Amygdala (tissue), 56 donors: ENCODE data around the gene KRTAP4-8.
"Not testable (repeated sequence)": the region's sequence is repeated elsewhere in the genome, so short reads cannot be mapped to it uniquely, and the experiment has no call there.

Experiments used
- DNase-seq, 56 donors: peaks; one replicate each; lab custom pipeline; 2025; lab: John Stamatoyannopoulos, UW

Gene KRTAP4-8

DNA sequence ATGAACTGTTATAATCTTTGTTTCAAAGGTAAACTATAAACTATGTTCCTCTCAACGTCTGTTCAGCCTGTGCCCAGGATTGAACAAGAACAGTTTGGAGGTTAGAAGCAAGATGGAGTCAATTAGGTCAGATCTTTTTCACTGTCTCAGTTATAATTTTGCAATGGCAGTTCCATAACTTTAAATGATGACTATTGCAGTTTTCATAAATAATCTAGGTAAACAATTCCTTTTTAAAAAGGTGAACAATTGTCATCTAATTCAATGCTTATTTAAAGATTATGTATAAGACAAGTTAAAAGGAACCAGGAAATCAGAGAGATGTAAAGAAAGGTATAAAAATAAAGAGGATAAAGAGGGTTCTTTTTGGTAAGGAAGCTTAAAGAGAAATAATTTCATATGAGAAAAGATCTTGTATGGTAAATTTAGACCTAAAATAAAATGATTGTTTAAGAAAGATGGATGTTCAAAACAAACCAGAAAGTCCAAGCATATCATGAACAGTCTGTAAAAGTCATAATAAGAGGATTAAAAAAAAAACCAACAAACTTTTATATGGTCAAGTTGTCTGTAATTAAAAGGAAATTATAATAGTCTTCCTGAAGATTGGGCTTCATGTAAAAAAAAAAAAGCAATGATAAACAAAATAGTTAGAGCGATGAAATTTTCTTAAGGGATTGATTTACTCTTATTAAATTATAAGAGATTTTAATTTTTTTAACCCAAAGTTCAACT, 13.4 kb upstream of the KRTAP4-8 start:
- no peak for DNase-seq

DNA sequence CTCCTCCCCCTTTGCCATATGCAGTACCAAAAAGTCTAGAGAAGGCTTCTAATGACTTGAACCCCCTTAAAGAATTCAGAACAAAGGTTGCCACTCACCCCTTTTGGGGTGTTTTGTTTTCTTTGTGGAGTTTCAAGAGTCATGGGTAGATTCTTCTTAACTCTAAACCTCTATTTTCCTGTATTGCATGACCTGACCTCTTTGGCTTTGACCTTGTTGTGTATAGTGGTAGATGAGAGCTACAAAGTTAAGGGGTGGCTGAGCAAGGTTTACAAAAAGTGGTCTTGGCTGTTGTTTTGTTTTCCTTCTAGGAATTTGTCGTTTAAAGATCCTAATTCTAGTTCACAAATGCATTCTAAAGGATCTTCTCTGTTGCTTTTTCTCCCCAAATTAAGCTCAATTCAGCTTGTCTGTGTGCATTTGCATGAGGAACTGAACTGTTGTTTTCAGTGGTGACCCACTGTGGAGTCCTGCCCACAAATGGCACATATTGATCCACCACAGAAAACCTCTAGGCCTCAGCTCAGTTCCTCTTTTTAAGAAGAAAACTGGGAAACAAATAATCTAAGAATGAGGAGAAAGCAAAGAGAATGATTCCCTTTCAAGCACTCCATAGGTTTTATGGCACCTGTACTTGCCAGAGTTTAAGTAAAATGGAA, 10.9 kb upstream of the KRTAP4-8 start:
- DNase-seq = not testable (repeated sequence)

GRCh38 chr17:41107941-41108450, 10.1 kb upstream of the KRTAP4-8 start:
- DNase-seq = no peak

DNA sequence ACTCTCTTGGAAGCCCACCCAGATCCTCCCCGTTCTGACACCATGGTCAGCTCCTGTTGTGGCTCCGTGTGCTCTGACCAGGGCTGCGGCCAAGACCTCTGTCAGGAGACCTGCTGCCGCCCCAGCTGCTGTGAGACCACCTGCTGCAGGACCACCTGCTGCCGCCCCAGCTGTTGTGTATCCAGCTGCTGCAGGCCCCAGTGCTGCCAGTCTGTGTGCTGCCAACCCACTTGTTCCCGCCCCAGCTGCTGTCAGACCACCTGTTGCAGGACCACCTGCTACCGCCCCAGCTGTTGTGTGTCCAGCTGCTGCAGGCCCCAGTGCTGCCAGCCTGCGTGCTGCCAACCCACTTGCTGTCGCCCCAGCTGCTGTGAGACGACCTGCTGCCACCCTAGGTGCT, 7.4 kb upstream of the KRTAP4-8 start, which contains the start of gene KRTAP4-9:
KRTAP4-9 (plus strand) TSS at position 43 of the 400 bp plus-strand sequence; CDS start at position 43, 0 bp downstream.
- not testable (repeated sequence) for DNase-seq

GRCh38 chr17:41104386-41105038, 6.6 kb upstream of the KRTAP4-8 start:
- DNase-seq = not testable (repeated sequence)

- no peak for DNase-seq
These were observed 6.0 kb upstream of the KRTAP4-8 start for GRCh38 chr17:41103896-41104295.

DNA sequence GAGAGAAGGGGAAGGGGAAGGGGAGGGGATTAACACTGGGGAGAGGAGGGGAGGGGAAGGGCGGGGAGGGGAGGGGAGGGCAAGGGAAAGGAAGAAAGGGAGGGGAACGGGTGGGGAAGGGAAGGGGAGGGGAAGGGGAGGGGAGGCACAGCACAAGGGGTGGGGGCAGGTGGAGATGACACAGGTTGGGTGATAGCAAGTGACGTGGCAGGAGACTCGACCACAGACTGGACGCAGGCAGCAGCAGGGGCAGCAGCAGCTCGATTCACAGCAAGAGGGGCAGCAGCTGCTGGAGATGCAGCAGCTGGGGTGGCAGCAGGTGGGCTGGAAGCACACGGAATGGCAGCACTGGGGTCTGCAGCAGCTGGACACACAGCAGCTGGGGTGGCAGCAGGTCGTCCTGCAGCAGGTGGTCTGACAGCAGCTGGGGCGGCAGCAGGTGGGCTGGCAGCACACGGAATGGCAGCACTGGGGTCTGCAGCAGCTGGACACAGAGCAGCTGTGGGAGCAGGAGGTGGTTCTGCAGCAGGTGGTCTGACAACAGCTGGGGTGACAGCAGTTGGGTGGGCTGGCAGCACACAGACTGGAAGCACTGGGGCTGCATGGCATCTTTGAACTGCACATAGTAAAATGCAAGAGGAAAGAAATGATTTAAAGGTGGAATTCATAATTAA, 3.8 kb upstream of the KRTAP4-8 start, which contains the start of gene KRTAP4-16:
KRTAP4-16 (minus strand) TSS at position 624 of the 674 bp plus-strand sequence; CDS start at position 624, 0 bp downstream.
- DNase-seq = no peak

DNA sequence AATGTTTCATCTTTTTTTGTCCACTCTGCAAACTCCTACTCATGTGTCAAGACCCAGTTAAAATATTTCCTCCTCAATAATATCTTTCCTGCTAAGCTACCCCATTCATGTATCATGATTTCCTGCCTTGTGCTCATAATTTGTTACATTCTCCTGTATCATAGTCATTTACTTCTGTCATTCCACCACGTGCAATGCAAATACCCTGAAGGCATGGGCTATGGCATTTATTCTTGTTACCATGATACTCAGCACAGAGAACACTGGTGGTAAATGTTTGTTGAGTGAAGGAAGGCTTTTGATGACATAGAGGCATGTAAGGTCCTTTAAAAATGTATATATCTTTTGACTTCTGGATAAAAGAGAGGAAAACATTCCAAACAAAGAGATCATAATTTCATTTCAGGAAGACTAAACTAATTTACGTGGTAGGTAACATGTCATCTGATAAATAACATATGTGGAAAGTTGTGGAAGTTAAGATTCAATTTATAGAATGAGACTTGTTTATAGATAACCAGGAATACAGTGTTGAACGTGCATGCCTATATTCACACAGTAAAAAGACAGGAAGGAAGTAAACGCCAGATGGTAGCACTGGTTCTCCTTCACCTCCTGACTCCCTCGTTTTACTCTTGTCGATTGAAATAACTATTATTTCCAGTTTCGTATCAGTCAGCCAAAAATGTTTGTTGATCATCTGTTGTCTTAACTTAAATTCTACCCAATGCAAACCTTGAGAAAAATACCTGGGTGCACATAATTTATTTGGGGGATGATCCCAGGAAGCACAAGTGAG, 1.9 kb upstream of the KRTAP4-8 start:
- DNase-seq = not testable (repeated sequence)

- DNase-seq = no peak
These were observed 539 bp upstream of the KRTAP4-8 start for GRCh38 chr17:41098481-41098880.

DNA sequence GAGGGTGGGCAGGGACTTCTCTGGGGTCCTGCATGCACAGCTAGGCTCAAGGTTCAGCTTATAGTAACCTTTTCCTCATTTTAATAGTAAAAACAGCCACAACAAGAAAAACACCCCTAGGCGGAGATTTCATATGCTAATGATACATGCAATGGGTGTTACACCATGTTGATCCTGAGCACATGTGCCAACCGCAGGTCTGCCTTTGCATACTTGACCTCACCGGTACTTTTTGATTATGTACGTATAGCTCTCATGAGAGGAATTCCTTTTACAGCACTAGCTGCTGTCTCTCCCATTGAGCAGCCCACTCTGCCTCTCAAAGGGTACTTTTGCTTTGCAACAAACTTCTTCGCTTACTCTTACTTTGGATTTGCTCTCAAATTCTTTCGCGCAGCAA, 1.9 kb downstream of the KRTAP4-8 start:
- DNase-seq = no peak

GRCh38 chr17:41088760-41089352, 9.1 kb downstream of the KRTAP4-8 start:
- not testable (repeated sequence) for DNase-seq

DNA sequence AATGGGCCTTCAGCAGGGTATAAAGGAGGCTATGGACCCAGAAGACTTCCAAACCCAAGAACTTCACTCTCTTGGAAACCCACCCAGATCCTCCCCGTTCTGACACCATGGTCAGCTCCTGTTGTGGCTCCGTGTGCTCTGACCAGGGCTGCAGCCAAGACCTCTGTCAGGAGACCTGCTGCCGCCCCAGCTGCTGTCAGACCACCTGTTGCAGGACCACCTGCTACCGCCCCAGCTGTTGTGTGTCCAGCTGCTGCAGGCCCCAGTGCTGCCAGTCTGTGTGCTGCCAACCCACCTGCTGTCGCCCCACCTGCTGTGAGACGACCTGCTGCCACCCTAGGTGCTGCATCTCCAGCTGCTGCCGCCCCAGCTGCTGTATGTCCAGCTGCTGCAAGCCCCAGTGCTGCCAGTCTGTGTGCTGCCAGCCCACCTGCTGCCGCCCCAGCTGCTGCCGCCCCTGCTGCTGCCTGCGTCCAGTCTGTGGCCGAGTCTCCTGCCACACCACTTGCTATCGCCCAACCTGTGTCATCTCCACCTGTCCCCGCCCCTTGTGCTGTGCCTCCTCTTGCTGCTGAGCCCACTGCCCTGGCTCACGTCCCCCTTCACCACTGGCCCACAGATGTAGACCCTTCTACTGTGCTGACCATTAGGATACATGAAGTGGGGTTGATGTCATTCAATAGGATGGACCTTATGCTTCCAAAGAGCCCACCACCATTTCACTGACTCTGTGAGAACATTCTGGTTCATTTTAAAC, 13.7 kb downstream of the KRTAP4-8 start, which contains the start of gene KRTAP4-7:
KRTAP4-7 (plus strand) TSS at position 51 of the 757 bp plus-strand sequence; CDS start at position 108, 57 bp downstream.
- not testable (repeated sequence) for DNase-seq

DNA sequence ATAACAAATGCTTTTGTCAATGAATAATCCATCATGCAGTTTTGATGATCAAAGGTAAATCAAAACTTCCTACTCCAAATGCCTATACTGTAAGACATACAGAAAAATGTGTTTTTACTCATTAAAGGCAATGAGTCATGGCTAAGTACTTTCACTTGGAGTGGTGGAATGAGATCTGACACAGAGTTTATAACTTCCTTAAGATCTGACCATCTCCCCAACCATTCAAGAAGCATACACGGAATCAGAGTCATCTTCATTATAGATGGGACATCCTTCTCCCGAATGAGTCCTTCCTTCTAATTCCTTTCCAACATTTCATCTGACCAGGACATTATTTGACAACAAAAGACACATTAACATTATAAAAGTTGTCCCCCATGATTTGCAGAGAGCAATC, 14.5 kb downstream of the KRTAP4-8 start:
- DNase-seq = not testable (repeated sequence)

GRCh38 chr17:41082626-41083025, 15.3 kb downstream of the KRTAP4-8 start:
- DNase-seq = no peak

- DNase-seq = no peak
These were observed 21.2 kb downstream of the KRTAP4-8 start for GRCh38 chr17:41076788-41077187.

DNA sequence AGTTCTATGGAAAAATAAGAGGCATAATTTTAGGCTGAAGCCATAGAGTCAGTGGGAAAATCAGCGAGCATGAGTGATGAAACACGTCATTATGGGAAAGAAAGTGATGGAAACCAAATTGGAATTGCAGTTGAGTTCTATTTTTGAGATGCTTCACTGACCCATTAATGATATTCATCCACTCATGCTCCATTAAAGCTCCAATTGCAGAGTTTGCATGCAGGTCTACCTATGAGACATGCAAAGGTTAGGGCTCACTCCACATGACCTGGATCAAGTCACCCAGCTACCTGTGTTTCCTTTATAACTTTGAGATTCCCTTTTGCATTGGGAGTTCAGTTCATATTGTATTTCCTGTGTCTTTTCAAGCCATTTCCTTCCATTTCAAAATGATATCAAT, 24.3 kb downstream of the KRTAP4-8 start:
- no peak for DNase-seq

DNA sequence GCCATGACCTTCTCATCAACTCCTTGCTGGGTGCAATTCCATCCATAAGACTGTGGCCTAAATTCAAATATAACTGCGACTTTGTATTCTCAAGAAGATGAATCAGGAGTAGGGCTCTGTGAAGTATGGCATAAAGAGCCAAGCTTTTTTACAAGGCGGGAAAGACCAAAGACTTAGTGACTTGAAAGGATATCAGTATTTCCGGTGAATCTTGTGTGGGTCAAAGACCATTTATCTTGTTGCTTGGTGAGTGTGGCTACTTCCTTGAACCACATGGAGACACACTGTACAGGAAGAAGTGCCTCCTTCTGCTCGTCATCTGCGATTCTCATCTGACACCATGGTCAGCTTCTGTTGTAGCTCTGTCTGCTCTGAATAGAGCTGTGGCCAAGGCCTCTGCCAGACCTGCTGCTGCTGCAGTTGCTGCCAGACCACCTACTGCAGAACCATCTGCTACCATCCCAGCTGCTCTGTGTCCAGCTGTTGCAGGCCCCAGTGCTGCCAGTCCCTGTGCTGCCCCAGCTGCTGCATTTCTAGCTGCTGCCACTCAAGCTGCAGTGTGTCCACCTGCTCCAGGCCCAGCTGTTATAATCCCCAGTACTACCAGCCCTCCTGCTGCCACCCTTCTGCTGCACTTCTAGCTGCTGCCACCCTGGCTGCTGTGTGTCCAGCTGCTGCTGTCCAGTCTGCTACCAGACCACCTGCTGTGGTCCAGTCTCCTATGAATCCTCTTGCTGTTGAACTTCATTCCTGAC, 26.2 kb downstream of the KRTAP4-8 start:
- DNase-seq = no peak

GRCh38 chr17:41069031-41069430, 28.9 kb downstream of the KRTAP4-8 start:
- no peak for DNase-seq
